Heart left ventricle (tissue), 16 donors: ENCODE measurements around the gene YWHAH. TPM values are rescaled to one million over a fixed set of nuclear protein-coding genes. Genes with fewer than 3 reads are reported as not detected.

ENCODE experiments used
- ATAC-seq, 4 donors: fragments of 200-7000 bp; cut with Tn5 transposase; one replicate each; pipeline ENCODE4 v1.9.1; 2020 to 2022; ENCODE audit warnings: moderate library complexity in 4 of 4, mild to moderate bottlenecking in 3 of 4, moderate number of reproducible peaks in 1 of 4
- DNase-seq, 5 donors: peaks; one replicate each; pipeline ENCODE4 v3.0.0-alpha.2; 2020
- H3K27ac ChIP-seq, 12 donors: fragments of 200-600 bp; sonication (generic) in 4 of 12; one replicate each; pipeline versions ENCODE4 v1.5.0 to v1.8.0; 2016 to 2022; ENCODE audit warnings: mild to moderate bottlenecking in 2 of 12
- H3K27me3 ChIP-seq, 9 donors: fragments of 200-600 bp; sonication (generic) in 2 of 9; one replicate each; pipeline versions ENCODE4 v1.5.1 to v1.8.0; 2016 to 2022; ENCODE audit warnings: mild to moderate bottlenecking in 3 of 9
- H3K36me3 ChIP-seq, 9 donors: fragments of 200-600 bp; sonication (generic) in 2 of 9; one replicate each; pipeline versions ENCODE4 v1.5.0 to v1.8.0; 2018 to 2022; ENCODE audit warnings: mild to moderate bottlenecking in 2 of 9
- H3K4me1 ChIP-seq, 12 donors: fragments of 200-600 bp; sonication (generic) in 4 of 12; one replicate each; pipeline versions ENCODE4 v1.5.0 to v1.8.0; 2016 to 2022; ENCODE audit warnings: mild to moderate bottlenecking in 3 of 12
- H3K4me3 ChIP-seq, 12 donors: fragments of 200-600 bp; sonication (generic) in 4 of 12; one replicate each; pipeline versions ENCODE4 v1.5.0 to v1.8.0; 2017 to 2022; ENCODE audit warnings: mild to moderate bottlenecking in 9 of 12, moderate library complexity in 4 of 12
- H3K9me3 ChIP-seq, 12 donors: fragments of 200-600 bp; sonication (generic) in 4 of 12; one replicate each; pipeline versions ENCODE4 v1.5.0 to v1.8.0; 2016 to 2022; ENCODE audit warnings: mild to moderate bottlenecking in 1 of 12
- CTCF ChIP-seq, 12 donors: fragments of 200-600 bp; sonication (generic) in 4 of 12; IDR thresholded peaks; one replicate each; pipeline versions ENCODE4 v1.5.0 to v1.8.0; 2018 to 2022; ENCODE audit warnings: antibody characterized with exemption in 12 of 12, mild to moderate bottlenecking in 5 of 12
- POLR2A ChIP-seq, 2 donors: fragments of 450-650 bp; IDR thresholded peaks; one replicate each; pipeline ENCODE4 v1.6.1; 2017; ENCODE audit warnings: antibody characterized with exemption in 2 of 2, mild to moderate bottlenecking in 2 of 2, moderate library complexity in 2 of 2
- WGBS, 4 donors: extraction: QIAGEN DNeasy Blood & Tissue Kit in 2 of 4; methylation state at CpG; one replicate each; pipeline versions ENCODE4 v1.1.5 to v1.1.7; 2013 to 2018; 5-methylcytosine and 5-hydroxymethylcytosine counted together
- intact Hi-C, 10 donors: fragments of 100-400 bp; cut with DNase I; formaldehyde crosslinking; loops; one replicate each; pipeline versions ENCODE4 v1.11.1 to v1.14.2; 2022
- polyA plus RNA-seq, 2 donors: library from polyadenylated mRNA; stranded (reverse); fragments of 200-250 nt; gene quantifications; one replicate each; pipeline ENCODE4 v1.2.3, GENCODE V29; 2013
- total RNA-seq, 9 donors: library from RNA; depleted of rRNA in 2 of 9; stranded (reverse); fragments of >200 nt in 2 of 9; fragmentation: NEBNext Ultra II Directional in 3 of 9; extraction: Animal tissue kit (Norgen Biotek cat#: 25700) in 3 of 9; gene quantifications; one replicate each; pipeline versions ENCODE4 v1.1.0 to v1.2.4, GENCODE V29; 2016 to 2023
- donor health status: ischemic (EF 13 %, LVEDD 7.1; RV severe dilation, severe dysfunction).
- donor health status: healthy with polysubstance abuse.
- donor health status: DM: no; HTN: yes; CAD: no.
- donor health status: DM: no; HTN: no; CAD: no.
- donor health status: ischemic (EF 25% LVEDD 6.9; RV normal size, moderate dysfunction).
- donor health status: ischemic (EF 25% LVEDD 5.7; RV mildly dilated, moderate dysfunction).
- donor health status: healthy.
- donor health status: DM: yes; HTN: yes; CAD: no.
- donor health status: ischemic (EF 35%, LVEDD 5.7; RV mildly dilated, moderate dysfunction).
- donor health status: nonischemic (EF 11% LVEDD 7.7; RV severe dilation, severe dysfunction).
- donor health status: DM: yes; HTN: yes; CAD: no.
- donor health status: PGD.
- donor health status: ischemic (EF 29% LVEDD 5.4; RV normal size, mild dysfunction).
- donor health status: nonischemic (EF 23%, LVEDD 6.1; RV moderate dilation, normal function).

Gene YWHAH
- total and polyA plus RNA-seq, 11 donors = 47.2 to 126 (median 84.1) TPM

- Histone ChIP-seq H3K4me3 (no peak overlapping the region), H3K36me3 (no peaks in the 10 kb centered on the region), H3K27ac (no peak overlapping the region), H3K27me3 (peaks cover 0 to 1% (median 0%) of the 10 kb centered on the region in 9 donors), H3K9me3 (no peaks in the 10 kb centered on the region), H3K4me1 (no peaks in the 10 kb centered on the region)
- no peak for DNase-seq
- ATAC-seq = no peak
- TF ChIP-seq CTCF (IDR thresholded peaks at IDR 0.05) = no peak
- no peak for TF ChIP-seq POLR2A (IDR thresholded peaks at IDR 0.05)
- intact Hi-C loops = loop anchor here in 1 of 10 donors (5.0 kb wide), 1 partner anchor 98 kb away; no protein-coding TSS in a partner anchor
- 63 to 71% (median 66%) methylated on average over 6 of the region's 6 CpGs for WGBS, 4 donors
These were observed 39.7 kb downstream of the YWHAH start for GRCh38 chr22:31983911-31984656.

GRCh38 chr22:31987218-31987617, 42.9 kb downstream of the YWHAH start:
- peaks cover 0 to 7% (median 0%) of the 10 kb centered on the region in 9 donors for H3K27me3 ChIP-seq
- H3K36me3 ChIP-seq = no peaks in the 10 kb centered on the region
- no peaks in the 10 kb centered on the region for H3K4me1 ChIP-seq
- H3K4me3 ChIP-seq = no peak overlapping the region
- no peak overlapping the region for H3K27ac ChIP-seq
- DNase-seq = no peak
- no peak for ATAC-seq
- intact Hi-C loops = no loop called here
- WGBS, 4 donors = 69 to 91% (median 83%) methylated on average over 1 of the region's 1 CpG
- H3K9me3 ChIP-seq = no peaks in the 10 kb centered on the region
- no peak for TF ChIP-seq CTCF (IDR thresholded peaks at IDR 0.05)
- no peak for TF ChIP-seq POLR2A (IDR thresholded peaks at IDR 0.05)

- H3K27me3 ChIP-seq = peaks cover 0 to 7% (median 0%) of the 10 kb centered on the region in 9 donors
- no peak for TF ChIP-seq CTCF (IDR thresholded peaks at IDR 0.05)
- no peak for TF ChIP-seq POLR2A (IDR thresholded peaks at IDR 0.05)
- H3K36me3 ChIP-seq = no peaks in the 10 kb centered on the region
- intact Hi-C loops = no loop called here
- no peak overlapping the region for H3K27ac ChIP-seq
- DNase-seq (no peak), ATAC-seq (no peak)
- H3K4me1 ChIP-seq = no peaks in the 10 kb centered on the region
- no peak overlapping the region for H3K4me3 ChIP-seq
- H3K9me3 ChIP-seq = no peaks in the 10 kb centered on the region
- 89 to 94% (median 91%) methylated on average over 4 of the region's 4 CpGs for WGBS, 4 donors
These were observed 46.9 kb downstream of the YWHAH start for GRCh38 chr22:31991102-31991839.

- DNase-seq (no peak), ATAC-seq (no peak)
- peaks cover 0 to 3% (median 0%) of the 10 kb centered on the region in 9 donors for H3K27me3 ChIP-seq
- H3K4me1 ChIP-seq = no peaks in the 10 kb centered on the region
- no peak for TF ChIP-seq CTCF (IDR thresholded peaks at IDR 0.05)
- TF ChIP-seq POLR2A (IDR thresholded peaks at IDR 0.05) = no peak
- no peaks in the 10 kb centered on the region for H3K9me3 ChIP-seq
- no peaks in the 10 kb centered on the region for H3K36me3 ChIP-seq
- intact Hi-C loops = no loop called here
- H3K4me3 ChIP-seq = no peak overlapping the region
- H3K27ac ChIP-seq = no peak overlapping the region
- WGBS, 4 donors = 69 to 83% (median 82%) methylated on average over 3 of the region's 3 CpGs
These were observed 50.7 kb downstream of the YWHAH start for GRCh38 chr22:31995046-31995445.
